HepG2 (cell line): Measurements from ENCODE around the gene RNASE12. TPM values are rescaled to one million over a fixed set of nuclear protein-coding genes. Genes with fewer than 3 reads are reported as not detected.

Source experiments
- CHD2 ChIP-seq: IDR thresholded peaks from 2 replicates; pipeline ENCODE4 v1.6.1; 2011; ENCODE audit warnings: low read depth, low read length, improper control_type of control experiment
- ELF1 ChIP-seq: sonication (generic); formaldehyde crosslinking; IDR thresholded peaks from 2 replicates; pipeline ENCODE4 v1.4.0; 2020; ENCODE audit warnings: missing genetic modification reagents
- KLF13 ChIP-seq: sonication (generic); formaldehyde crosslinking; IDR thresholded peaks from 2 replicates; pipeline ENCODE4 v1.4.0; 2020; ENCODE audit warnings: mild to moderate bottlenecking, missing genetic modification reagents
- KMT2A ChIP-seq: sonication (generic); formaldehyde crosslinking; IDR thresholded peaks from 2 replicates; pipeline ENCODE4 v1.4.0; 2020; ENCODE audit warnings: missing genetic modification reagents
- MLLT10 ChIP-seq: sonication (generic); formaldehyde crosslinking; IDR thresholded peaks from 2 replicates; pipeline ENCODE4 v1.4.0; 2020; ENCODE audit warnings: missing genetic modification reagents
- NFRKB ChIP-seq: fragments of 450-650 bp; IDR thresholded peaks from 2 replicates; pipeline ENCODE4 v1.6.1; 2017
- NFYC ChIP-seq: IDR thresholded peaks from 2 replicates; pipeline ENCODE4 v1.6.1; 2016; ENCODE audit warnings: missing genetic modification reagents, missing compliant biosample characterization
- ONECUT2 ChIP-seq: sonication (generic); formaldehyde crosslinking; IDR thresholded peaks from 2 replicates; pipeline ENCODE4 v1.4.0; 2020; ENCODE audit warnings: missing genetic modification reagents
- PATZ1 ChIP-seq: sonication (generic); formaldehyde crosslinking; IDR thresholded peaks from 2 replicates; pipeline ENCODE4 v1.4.0; 2020; ENCODE audit warnings: missing genetic modification reagents
- RCOR2 ChIP-seq: IDR thresholded peaks from 2 replicates; pipeline ENCODE4 v1.6.1; 2016; ENCODE audit warnings: missing biosample characterization, missing genetic modification reagents
- TFDP2 ChIP-seq: sonication (generic); formaldehyde crosslinking; IDR thresholded peaks from 2 replicates; pipeline ENCODE4 v1.4.0; 2020; ENCODE audit warnings: missing genetic modification reagents
- USF2 ChIP-seq, 2 experiments: sonication (generic) in 1 of 2; formaldehyde crosslinking in 1 of 2; IDR thresholded peaks; 2 replicates each; pipeline versions ENCODE4 v1.5.1 to v1.6.1; 2011 to 2020; ENCODE audit warnings: borderline replicate concordance in 1 of 2, low read depth in 1 of 2, low read length in 1 of 2, mild to moderate bottlenecking in 1 of 2, missing genetic modification reagents in 1 of 2, moderate library complexity in 1 of 2
- YY1 ChIP-seq: IDR thresholded peaks from 2 replicates; pipeline ENCODE4 v1.6.1; 2011; ENCODE audit warnings: low read length, low read depth, moderate library complexity, mild to moderate bottlenecking; ENCODE audit not compliant: insufficient read depth, insufficient replicate concordance
- ZNF317 ChIP-seq: sonication (generic); formaldehyde crosslinking; IDR thresholded peaks from 2 replicates; pipeline ENCODE4 v1.5.0; 2020; ENCODE audit warnings: mild to moderate bottlenecking, missing genetic modification reagents
- ZNF446 ChIP-seq: sonication (generic); formaldehyde crosslinking; IDR thresholded peaks from 2 replicates; pipeline ENCODE4 v1.5.0; 2020; ENCODE audit warnings: mild to moderate bottlenecking, missing genetic modification reagents
- ZNF75D ChIP-seq: sonication (generic); formaldehyde crosslinking; IDR thresholded peaks from 2 replicates; pipeline ENCODE4 v1.8.1; 2023; ENCODE audit warnings: missing genetic modification reagents, mild to moderate bottlenecking, borderline replicate concordance
- ZNF816 ChIP-seq: sonication (generic); formaldehyde crosslinking; IDR thresholded peaks from 2 replicates; pipeline ENCODE4 v1.8.0; 2022; ENCODE audit warnings: missing genetic modification reagents, mild to moderate bottlenecking, borderline replicate concordance
- ZSCAN9 ChIP-seq: IDR thresholded peaks from 2 replicates; pipeline ENCODE4 v1.6.1; 2016; ENCODE audit warnings: borderline replicate concordance
- polyA plus RNA-seq, 8 experiments: library from polyadenylated mRNA; depleted of rRNA in 3 of 8; stranded (reverse) in 7 of 8; unstranded in 1 of 8; fragments of >200 nt; fragmentation: Illumina TruSeq in 4 of 8; extraction: Trizol in 4 of 8; gene quantifications; 2 replicates each; pipeline versions ENCODE4 v1.2.1 to v1.2.3, GENCODE V29; 2011 to 2016; ENCODE audit warnings: low read depth in 4 of 8, missing spikeins in 1 of 8, mixed read lengths in 1 of 8; ENCODE audit not compliant: insufficient read depth in 1 of 8
- total RNA-seq, 5 experiments: library from RNA; depleted of rRNA; stranded (reverse); fragments of >200 nt; fragmentation: Illumina TruSeq; extraction: Trizol; gene quantifications; 2 replicates each; pipeline ENCODE4 v1.2.3, GENCODE V29; 2016; ENCODE audit warnings: low read depth in 1 of 5
- TF ChIP-seq, protein P1 (sequence below): sonication (generic); formaldehyde crosslinking; IDR thresholded peaks from 2 replicates; pipeline ENCODE4 v1.8.0; 2022; ENCODE audit warnings: missing genetic modification reagents, mild to moderate bottlenecking, inconsistent platforms, borderline replicate concordance

Gene RNASE12
- total and polyA plus RNA-seq, 2 of the 13 experiments (the other 11 are each of a cell fraction or from before 2014, with no cell fraction given), result not detected

DNA sequence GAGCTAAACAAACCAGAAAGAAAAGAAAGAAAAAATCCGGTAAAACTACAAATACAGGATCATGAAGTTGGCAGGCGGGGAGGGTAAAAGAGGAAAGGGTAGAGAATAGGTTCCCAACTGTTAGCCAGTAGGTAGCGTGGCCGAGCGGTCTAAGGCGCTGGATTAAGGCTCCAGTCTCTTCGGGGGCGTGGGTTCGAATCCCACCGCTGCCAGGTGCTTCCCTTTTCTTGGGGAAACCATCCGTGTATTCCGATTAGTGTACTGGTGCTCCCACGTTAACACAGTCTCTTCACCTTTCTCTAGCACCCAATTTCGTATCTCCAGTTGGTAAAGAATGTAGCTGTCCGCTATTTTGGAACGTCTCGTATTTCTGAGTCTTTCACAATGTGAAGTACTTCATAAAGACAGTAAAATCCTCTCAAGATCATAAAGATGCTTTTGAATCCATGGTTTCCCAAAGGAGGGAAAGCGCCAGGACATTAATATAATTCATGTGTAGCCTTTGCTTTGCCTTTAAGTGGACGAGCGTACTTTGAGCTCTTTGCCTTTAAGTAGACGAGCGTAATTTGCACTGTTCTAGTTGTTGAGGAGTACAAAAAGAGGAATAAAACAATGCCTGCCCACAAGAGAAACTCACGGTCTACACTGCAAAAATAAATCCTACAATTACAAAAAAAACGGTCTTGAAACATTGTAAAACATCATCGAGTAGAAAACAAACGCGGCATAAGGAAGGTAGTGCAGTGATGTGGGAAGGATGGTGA is 19.0 kb upstream of the RNASE12 start (continued):
- TF ChIP-seq PATZ1 (CRISPR knock-in tag) (peak; percentile 50; the same call in 1 of the 2 replicates), ONECUT2 (no peak), ZSCAN9 (CRISPR knock-in tag) (no peak), RCOR2 (CRISPR knock-in tag) (peak; percentile 44; the same call in 1 of the 2 replicates), MLLT10 (CRISPR knock-in tag) (no peak), ZNF75D (CRISPR knock-in tag) (no peak), ZNF317 (CRISPR knock-in tag) (0 out of 2 replicates have a peak, but pooled peaks have one; percentile 49), NFYC (CRISPR knock-in tag) (no peak), ZNF816 (CRISPR knock-in tag) (0 out of 2 replicates have a peak, but pooled peaks have one; percentile 26), KLF13 (CRISPR knock-in tag) (no peak), YY1 (peak; percentile 69), KMT2A (no peak; the same call in 1 of the 2 replicates), USF2 (IDR thresholded peaks at IDR 0.05; ENCODE audit: low read depth, low read length) (no peak), USF2 (CRISPR knock-in tag; IDR thresholded peaks at IDR 0.05; ENCODE audit: borderline replicate concordance) (no peak; the same call in 1 of the 2 replicates), NFRKB (no peak), ELF1 (CRISPR knock-in tag) (no peak), TFDP2 (CRISPR knock-in tag) (no peak), ZNF446 (CRISPR knock-in tag) (no peak), CHD2 (no peak)
- TF ChIP-seq, protein P1, sequence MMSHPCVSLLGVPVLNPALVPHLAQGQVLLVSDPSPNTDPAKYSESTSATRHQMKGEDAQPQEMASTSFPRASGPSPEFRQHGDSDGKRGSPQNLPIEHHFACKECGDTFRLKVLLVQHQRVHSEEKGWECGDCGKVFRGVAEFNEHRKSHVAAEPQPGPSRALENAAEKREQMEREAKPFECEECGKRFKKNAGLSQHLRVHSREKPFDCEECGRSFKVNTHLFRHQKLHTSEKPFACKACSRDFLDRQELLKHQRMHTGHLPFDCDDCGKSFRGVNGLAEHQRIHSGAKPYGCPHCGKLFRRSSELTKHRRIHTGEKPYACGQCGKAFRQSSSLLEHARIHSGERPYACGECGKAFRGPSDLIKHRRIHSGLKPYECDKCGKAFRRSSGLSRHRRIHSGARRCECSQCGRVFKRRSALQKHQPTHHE, result no peak
